ENCODE results near the gene GINS1.

GINS1 gene

GRCh38 chr20:25496165-25496967 is 88.9 kb downstream of the GINS1 start:
- no peak for DNase-seq

- no peak for DNase-seq
These were observed 89.5 kb downstream of the GINS1 start for GRCh38 chr20:25496968-25497401.

- DNase-seq = no peak
These were observed 90.3 kb downstream of the GINS1 start for GRCh38 chr20:25497586-25498279.
